HG03097 (cell line): Measurements from ENCODE around the gene CCDC40.

Experiments used
- ATAC-seq: cut with Tn5 transposase; IDR thresholded peaks from one replicate; pipeline ENCODE4 v1.9.1; 2021; ENCODE audit not compliant: unreplicated experiment, low FRiP score

CCDC40 gene

DNA sequence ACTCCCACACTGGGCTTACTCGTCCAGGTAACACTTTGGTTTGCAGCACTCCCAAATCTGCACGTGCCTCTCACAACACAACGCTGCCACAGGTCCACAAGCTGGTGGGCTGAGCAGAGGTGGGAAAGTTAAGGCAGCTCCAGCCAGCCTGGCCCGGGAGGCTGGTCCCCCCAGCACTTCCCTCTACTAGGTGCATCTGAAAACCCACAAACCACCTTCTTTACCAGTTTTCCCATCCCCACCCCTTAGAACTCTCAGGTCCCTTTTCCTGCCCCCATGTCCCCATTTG, 63.5 kb downstream of the CCDC40 start:
- ATAC-seq = no peak

DNA sequence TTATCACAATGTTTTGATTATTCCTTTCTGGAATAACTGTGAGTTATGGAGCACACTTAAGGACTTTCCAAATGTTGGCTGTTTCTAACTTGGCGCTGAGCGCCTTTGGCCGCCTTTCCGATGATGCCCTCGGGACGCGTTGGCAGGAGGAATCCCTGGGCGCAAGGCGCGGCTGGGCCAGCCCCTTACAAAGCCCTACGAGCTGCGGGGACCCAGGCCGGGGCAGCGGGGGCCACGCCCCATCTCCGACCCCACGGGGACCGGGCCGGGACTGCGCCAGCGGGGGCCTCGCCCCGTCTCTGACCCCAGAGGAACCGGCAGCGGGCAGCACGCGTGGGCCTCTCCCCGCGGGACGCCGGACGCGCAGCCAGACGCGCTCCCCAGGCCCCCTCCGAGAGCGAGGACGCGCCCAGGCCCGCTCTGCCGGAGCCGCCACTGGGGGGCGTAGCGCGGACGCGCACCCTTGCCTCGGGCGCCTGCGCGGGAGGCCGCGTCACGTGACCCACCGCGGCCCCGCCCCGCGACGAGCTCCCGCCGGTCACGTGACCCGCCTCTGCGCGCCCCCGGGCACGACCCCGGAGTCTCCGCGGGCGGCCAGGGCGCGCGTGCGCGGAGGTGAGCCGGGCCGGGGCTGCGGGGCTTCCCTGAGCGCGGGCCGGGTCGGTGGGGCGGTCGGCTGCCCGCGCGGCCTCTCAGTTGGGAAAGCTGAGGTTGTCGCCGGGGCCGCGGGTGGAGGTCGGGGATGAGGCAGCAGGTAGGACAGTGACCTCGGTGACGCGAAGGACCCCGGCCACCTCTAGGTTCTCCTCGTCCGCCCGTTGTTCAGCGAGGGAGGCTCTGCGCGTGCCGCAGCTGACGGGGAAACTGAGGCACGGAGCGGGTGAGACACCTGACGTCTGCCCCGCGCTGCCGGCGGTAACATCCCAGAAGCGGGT, 64.8 kb downstream of the CCDC40 start, which contains the start of gene GAA:
Gene GAA (plus strand): TSS at position 571 of the 935 bp plus-strand sequence. CDS start 3,006 bp downstream, outside the sequence.
- peak; percentile 73 for ATAC-seq

DNA sequence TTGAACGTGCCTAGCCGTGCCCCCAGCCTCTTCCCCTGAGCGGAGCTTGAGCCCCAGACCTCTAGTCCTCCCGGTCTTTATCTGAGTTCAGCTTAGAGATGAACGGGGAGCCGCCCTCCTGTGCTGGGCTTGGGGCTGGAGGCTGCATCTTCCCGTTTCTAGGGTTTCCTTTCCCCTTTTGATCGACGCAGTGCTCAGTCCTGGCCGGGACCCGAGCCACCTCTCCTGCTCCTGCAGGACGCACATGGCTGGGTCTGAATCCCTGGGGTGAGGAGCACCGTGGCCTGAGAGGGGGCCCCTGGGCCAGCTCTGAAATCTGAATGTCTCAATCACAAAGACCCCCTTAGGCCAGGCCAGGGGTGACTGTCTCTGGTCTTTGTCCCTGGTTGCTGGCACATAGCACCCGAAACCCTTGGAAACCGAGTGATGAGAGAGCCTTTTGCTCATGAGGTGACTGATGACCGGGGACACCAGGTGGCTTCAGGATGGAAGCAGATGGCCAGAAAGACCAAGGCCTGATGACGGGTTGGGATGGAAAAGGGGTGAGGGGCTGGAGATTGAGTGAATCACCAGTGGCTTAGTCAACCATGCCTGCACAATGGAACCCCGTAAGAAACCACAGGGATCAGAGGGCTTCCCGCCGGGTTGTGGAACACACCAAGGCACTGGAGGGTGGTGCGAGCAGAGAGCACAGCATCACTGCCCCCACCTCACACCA, 65.7 kb downstream of the CCDC40 start:
- ATAC-seq = no peak

DNA sequence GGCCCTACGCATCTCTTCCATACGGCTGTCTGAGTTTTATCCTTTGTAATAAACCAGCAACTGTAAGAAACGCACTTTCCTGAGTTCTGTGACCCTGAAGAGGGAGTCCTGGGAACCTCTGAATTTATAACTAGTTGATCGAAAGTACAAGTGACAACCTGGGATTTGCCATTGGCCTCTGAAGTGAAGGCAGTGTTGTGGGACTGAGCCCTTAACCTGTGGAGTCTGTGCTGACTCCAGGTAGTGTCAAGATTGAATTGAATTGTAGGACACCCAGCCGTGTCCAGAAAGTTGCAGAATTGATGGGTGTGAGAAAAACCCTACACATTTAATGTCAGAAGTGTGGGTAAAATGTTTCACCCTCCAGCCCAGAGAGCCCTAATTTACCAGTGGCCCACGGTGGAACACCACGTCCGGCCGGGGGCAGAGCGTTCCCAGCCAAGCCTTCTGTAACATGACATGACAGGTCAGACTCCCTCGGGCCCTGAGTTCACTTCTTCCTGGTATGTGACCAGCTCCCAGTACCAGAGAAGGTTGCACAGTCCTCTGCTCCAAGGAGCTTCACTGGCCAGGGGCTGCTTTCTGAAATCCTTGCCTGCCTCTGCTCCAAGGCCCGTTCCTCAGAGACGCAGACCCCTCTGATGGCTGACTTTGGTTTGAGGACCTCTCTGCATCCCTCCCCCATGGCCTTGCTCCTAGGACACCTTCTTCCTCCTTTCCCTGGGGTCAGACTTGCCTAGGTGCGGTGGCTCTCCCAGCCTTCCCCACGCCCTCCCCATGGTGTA, 66.4 kb downstream of the CCDC40 start:
- ATAC-seq = no peak

DNA sequence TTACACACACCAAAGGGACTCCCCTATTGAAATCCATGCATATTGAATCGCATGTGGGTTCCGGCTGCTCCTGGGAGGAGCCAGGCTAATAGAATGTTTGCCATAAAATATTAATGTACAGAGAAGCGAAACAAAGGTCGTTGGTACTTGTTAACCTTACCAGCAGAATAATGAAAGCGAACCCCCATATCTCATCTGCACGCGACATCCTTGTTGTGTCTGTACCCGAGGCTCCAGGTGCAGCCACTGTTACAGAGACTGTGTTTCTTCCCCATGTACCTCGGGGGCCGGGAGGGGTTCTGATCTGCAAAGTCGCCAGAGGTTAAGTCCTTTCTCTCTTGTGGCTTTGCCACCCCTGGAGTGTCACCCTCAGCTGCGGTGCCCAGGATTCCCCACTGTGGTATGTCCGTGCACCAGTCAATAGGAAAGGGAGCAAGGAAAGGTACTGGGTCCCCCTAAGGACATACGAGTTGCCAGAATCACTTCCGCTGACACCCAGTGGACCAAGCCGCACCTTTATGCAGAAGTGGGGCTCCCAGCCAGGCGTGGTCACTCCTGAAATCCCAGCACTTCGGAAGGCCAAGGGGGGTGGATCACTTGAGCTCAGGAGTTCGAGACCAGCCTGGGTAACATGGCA, 67.1 kb downstream of the CCDC40 start:
- no peak for ATAC-seq

DNA sequence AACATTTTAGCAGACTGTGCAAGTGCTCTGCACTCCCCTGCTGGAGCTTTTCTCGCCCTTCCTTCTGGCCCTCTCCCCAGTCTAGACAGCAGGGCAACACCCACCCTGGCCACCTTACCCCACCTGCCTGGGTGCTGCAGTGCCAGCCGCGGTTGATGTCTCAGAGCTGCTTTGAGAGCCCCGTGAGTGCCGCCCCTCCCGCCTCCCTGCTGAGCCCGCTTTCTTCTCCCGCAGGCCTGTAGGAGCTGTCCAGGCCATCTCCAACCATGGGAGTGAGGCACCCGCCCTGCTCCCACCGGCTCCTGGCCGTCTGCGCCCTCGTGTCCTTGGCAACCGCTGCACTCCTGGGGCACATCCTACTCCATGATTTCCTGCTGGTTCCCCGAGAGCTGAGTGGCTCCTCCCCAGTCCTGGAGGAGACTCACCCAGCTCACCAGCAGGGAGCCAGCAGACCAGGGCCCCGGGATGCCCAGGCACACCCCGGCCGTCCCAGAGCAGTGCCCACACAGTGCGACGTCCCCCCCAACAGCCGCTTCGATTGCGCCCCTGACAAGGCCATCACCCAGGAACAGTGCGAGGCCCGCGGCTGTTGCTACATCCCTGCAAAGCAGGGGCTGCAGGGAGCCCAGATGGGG, 68.0 kb downstream of the CCDC40 start:
- no peak for ATAC-seq

DNA sequence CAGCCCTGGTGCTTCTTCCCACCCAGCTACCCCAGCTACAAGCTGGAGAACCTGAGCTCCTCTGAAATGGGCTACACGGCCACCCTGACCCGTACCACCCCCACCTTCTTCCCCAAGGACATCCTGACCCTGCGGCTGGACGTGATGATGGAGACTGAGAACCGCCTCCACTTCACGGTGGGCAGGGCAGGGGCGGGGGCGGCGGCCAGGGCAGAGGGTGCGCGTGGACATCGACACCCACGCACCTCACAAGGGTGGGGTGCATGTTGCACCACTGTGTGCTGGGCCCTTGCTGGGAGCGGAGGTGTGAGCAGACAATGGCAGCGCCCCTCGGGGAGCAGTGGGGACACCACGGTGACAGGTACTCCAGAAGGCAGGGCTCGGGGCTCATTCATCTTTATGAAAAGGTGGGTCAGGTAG, 68.5 kb downstream of the CCDC40 start:
- ATAC-seq = no peak

DNA sequence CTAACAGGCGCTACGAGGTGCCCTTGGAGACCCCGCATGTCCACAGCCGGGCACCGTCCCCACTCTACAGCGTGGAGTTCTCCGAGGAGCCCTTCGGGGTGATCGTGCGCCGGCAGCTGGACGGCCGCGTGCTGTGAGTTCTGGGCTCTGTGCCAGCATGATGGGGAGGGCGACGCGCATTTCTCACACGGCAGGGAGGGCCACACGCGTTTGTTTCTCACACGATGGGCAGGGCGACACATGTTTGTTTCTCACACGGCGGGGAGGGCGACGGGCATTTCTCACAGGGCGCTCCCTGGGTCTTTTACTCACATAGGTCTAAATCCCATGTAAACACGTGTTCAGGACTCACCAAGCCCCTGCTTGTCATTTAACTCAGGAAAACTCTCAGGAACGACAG, 69.3 kb downstream of the CCDC40 start:
- ATAC-seq = no peak

DNA sequence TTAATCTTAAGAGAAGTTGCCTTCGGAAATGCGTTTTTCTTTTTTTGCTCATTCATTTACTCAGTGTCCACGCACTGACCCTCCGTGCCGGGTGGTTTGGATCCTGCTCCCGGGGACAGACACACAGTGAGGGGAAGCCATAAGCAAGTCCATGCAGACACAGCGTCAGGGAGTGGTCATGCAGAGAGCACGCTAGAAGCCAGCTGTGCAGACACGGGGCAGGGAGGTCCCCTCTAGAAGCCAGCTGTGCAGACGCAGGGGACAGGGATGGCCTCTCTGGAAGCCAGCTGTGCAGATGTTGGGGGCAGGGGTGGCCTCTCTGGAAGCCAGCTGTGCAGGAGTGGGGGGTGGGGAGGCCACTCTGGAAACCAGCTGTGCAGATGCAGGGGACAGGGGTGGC, 69.7 kb downstream of the CCDC40 start:
- no peak for ATAC-seq

DNA sequence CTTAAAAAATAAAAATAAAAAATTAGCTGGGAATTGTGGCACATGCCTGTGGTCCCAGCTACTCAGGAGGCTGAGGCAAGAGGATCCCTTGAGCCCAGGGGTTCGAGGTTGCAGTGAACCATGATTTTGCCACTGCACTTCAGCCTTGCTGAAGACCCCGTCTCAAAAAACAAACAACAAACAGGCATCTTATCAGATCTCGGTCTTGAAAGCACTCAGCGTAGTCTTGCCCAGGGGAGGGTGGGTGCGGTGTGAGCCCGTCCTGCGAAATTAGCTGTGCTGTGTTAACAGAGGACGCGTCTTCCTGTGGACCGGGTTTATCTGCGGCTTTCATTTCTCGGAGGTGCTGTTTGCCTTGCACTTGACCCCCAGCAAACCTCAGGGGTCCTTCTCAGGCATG, 70.3 kb downstream of the CCDC40 start:
- no peak for ATAC-seq

DNA sequence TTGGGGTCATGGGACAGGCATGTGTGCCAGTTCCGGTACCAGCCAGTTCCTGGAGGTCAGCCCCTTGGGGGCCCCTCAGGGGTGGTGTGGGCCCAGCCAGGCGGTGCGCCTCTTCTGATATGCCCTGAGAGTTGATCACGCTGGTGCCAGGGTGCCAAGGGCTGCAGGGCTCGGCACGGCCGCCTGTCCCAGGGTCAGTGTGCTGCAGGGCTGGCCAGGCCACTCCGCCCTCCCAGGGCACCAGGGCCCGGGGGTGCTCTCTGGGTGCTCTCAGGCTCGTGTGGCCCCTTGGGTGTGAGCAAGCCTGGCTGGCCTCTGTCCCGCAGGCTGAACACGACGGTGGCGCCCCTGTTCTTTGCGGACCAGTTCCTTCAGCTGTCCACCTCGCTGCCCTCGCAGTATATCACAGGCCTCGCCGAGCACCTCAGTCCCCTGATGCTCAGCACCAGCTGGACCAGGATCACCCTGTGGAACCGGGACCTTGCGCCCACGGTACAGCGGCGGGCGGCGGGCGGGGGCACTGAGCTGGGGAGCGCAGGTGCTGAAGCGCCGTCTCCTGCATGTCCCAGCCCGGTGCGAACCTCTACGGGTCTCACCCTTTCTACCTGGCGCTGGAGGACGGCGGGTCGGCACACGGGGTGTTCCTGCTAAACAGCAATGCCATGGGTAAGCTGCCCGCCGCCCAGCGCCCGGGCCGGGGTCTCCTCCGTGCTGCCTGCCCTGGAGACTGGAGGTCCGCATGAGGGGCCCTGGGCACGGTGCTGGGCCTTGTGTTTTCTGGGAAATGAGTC, 71.0 kb downstream of the CCDC40 start:
- no peak for ATAC-seq

DNA sequence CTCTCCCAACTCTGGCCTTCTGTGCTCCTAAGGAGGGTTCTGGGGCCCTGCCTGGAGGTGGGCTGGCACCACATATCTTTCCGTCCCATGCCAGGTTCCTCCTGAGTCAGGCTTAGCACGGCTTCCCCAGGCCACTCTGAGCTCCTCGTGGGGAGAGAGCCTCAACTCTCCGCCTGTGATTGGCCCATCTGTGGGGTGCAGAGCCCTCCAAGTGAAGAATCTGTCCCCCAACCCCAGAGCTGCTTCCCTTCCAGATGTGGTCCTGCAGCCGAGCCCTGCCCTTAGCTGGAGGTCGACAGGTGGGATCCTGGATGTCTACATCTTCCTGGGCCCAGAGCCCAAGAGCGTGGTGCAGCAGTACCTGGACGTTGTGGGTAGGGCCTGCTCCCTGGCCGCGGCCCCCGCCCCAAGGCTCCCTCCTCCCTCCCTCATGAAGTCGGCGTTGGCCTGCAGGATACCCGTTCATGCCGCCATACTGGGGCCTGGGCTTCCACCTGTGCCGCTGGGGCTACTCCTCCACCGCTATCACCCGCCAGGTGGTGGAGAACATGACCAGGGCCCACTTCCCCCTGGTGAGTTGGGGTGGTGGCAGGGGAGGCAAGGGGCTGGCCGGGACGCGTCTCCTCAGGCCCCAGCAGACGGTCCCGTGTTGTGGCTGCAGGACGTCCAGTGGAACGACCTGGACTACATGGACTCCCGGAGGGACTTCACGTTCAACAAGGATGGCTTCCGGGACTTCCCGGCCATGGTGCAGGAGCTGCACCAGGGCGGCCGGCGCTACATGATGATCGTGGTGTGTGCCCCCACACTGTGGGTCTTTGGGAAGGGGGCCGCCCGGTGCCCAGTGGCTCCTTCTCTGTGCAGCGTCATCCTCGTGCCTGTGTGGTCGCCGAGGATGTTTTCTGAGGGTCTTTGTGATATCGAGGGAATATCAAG, 71.9 kb downstream of the CCDC40 start:
- ATAC-seq = no peak

DNA sequence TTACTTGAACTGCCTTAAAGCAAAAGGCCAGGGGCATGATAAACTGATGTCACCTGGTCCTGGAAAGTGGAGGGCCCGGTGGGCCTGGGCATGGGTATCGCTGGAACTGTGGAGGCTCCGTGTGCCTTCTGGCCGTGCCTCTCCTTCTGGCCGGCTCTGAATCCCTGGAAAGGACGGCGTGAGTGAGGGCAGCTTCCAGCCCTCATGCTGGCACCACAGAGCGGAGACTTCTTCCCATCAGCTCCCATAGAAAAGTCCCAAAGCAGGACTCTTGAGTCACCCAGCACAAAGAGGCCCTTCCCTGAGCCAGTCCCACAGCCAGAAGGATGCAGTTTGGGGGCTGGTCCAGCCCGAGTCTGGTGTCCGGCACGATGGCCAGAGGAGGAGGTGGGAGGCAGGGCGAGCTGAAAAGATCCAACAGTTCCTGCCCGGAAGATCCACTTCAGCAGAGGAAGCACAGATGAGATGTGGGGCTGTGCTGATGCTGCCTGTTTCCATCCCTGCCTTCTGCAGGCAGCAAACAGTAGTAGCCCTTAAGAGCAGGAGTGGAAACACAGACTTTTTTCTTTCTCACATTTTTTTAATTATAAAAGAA, 72.7 kb downstream of the CCDC40 start:
- no peak for ATAC-seq

DNA sequence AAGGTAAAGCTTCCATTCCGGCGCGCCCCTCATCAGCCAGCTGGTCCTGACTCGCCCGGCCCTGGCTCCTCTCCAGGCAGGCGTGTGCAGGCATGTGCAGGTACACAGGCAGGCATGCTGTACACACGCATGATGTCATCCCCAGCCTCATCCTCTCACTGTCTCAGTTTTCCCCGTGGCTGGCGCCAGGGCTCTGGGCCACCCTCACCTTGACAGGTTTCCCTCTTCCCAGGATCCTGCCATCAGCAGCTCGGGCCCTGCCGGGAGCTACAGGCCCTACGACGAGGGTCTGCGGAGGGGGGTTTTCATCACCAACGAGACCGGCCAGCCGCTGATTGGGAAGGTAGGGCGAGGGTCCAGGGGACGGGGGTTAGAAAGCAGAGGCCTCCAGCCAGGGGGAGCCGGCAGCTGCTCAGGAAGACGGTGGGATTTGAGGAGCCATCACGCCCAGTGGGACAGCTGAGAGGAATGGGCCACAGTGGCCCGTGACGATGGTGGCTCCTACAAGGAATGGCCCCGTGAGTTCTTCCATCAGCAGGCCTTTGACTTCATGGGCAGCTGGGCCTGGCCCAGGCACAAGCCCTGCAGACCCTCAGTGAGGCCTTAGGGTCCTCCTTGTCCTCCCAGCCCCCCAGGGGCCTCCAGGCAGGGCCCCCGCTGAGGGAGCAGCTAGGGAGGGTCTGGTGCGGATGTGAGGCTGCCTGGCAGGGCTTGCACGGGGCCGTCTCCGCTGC, 73.4 kb downstream of the CCDC40 start:
- no peak for ATAC-seq

DNA sequence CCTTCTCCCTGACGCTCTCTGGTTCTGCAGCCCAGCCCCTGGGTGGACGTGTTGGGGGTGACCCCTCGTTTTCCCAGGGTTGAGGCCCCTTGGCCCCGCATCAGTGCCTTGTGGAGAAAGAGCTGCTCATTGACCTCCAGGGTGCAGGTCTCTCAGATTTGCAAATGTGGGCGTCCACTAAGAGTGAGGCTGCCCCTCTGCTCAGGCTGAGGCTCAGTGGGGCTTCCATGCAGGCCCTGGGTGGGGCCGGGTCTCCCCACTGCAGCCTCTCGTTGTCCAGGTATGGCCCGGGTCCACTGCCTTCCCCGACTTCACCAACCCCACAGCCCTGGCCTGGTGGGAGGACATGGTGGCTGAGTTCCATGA, 74.0 kb downstream of the CCDC40 start:
- no peak for ATAC-seq

DNA sequence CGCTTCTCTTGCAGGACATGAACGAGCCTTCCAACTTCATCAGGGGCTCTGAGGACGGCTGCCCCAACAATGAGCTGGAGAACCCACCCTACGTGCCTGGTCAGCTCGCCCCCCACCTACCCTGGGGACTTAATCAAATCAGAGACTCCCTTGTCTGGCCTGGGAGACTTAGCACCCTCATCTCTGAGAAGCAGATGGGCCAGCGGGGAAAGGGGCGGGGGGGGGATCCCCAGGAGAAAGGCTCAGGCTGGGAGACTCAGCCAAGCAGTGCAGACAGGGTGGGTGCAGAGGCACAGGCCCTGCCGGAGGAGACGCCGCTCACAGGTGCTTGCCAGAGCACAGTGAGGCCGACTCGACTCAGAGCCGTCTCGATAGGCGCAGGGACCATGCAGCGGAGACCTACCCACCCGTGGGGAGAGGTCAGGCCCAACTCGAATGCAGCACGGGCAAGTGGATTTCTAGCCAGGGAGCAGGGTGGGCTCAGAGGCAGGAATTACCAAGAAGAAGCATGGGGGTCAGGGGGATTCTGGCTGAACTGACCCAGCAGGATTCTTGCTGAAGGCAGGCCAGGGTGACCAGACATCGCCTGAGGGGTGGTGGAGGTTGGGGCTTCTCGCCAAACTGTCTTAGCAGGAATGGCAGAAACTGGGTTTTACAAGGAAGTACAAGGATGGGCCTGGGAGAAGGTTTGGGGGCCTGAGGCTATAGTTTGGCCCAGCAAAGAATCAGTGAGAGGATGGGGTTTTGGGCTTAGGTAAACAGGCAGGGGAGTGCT, 74.7 kb downstream of the CCDC40 start:
- ATAC-seq = no peak
